22Rv1 (cell line): ENCODE measurements around the gene PLA2G2F.

ENCODE experiments used
- H3K27ac ChIP-seq: fragments of 450-650 bp; 2 replicates; pipeline ENCODE4 v1.5.1; 2017
- CTCF ChIP-seq: fragments of 450-650 bp; IDR thresholded peaks from 2 replicates; pipeline ENCODE4 v1.5.1; 2017; ENCODE audit warnings: mild to moderate bottlenecking
- ZFX ChIP-seq: fragments of 450-650 bp; IDR thresholded peaks from 2 replicates; pipeline ENCODE4 v1.6.1; 2017; ENCODE audit warnings: antibody characterized with exemption, borderline replicate concordance

PLA2G2F gene

DNA sequence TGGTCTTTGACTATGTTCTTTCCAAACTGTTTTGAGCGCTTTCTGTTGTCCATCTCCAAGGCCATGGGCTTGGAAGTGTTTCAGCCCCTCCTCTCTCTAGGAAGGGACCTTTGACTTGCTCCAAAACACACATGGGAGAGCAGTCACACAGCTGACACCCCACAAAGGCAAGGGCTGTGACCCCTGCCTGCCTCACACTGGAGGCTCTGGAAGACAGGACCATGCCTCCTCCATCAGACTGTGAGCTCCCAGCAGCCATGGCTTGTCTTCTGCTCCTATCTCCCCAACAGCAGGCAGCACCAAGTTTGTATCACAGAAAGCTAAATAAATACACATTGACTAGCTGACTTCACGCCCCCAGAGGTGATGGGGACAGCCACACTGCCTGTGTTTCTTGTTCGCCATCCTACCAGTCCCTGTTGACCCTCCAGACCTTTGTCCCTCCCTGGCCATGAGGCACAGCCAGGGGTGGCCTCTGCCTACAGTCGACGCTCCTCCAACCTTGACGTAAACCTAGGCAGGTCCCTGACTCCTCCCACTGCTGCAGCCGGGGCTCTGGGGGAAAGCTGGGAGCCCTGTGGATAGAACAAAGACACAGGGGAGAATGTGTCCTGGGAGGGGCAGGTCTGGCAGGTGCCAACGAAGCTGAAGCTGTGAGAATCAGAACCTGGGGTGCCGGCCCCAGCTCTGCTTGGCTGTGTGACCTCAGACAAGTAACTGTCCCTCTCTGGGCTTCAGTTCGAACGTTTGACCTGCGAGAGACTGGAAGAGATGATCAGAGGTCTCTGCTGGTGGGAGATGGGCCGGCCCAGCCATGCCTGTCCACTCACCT, 4.8 kb downstream of the PLA2G2F start:
- no peak overlapping the region for H3K27ac ChIP-seq
- no peak for TF ChIP-seq ZFX
- no peak for TF ChIP-seq CTCF

DNA sequence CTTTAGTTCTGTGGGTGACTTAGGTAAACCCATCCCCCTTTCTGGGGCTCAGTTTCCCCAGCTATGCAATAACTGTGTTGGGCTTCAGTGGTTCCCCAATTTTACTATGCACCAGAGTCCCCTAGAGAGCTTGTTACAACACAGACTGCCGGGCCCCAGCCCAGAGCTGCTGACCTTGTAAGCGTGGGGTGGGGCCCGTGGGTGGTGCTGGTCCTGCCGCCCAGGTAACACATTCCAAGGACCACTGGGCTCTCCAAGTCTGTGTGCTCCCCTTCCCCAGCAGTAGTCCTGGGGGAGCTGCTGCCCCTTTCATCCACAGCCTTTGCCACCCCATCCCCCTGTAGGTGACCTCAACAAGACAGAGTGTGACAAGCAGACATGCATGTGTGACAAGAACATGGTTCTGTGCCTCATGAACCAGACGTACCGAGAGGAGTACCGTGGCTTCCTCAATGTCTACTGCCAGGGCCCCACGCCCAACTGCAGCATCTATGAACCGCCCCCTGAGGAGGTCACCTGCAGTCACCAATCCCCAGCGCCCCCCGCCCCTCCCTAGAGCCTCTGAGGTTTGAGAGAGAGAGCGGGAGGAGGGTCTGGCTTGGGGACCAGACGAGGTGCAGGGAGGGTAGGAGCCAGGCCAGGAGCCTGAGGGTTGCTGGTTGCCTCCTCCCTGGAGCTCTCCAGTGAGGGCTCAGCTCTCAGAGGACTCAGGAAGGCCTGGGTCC, 8.9 kb downstream of the PLA2G2F start:
- TF ChIP-seq ZFX, result no peak
- no peak for TF ChIP-seq CTCF
- no peak overlapping the region for H3K27ac ChIP-seq

- no peak overlapping the region for H3K27ac ChIP-seq
- TF ChIP-seq CTCF (no peak), ZFX (no peak)
Measured at GRCh38 chr1:20148571-20149500, 9.7 kb downstream of the PLA2G2F start.

DNA sequence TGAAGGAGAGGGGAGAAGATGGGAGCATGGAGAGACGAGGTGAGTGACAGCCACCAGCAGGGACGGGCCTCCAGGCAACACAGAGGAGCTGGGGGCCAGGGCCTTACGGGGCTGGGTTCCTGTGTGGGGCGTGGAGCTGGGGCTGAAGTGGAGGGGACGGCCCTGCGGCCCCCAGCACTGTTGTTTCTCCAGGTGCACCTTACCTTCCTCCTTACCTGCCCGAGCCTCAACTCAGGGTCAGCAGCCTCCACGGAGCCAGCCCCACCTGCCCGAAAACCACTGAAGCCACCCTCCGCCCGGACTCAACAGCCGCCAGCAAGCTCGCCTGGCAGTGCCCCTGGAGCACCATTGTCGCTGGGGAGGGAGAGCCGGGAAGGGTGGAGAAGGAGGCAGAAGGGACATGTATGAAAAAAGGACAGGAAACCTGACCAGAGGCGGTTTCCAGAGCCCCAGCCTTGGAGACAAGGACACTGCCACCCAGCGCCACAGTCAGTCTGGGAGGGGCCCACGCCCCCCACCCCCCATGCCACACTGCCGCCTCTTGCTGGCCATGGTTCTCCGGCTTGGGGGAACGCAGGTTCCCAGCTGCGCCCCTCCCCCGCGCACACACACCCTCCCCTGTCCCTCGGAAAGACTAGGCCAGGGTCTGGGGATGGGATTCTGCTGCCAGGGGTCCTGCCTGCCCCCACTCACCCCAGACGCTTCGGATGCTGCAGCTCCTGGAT, 10.6 kb downstream of the PLA2G2F start:
- TF ChIP-seq CTCF (no peak), ZFX (no peak)
- no peak overlapping the region for H3K27ac ChIP-seq

DNA sequence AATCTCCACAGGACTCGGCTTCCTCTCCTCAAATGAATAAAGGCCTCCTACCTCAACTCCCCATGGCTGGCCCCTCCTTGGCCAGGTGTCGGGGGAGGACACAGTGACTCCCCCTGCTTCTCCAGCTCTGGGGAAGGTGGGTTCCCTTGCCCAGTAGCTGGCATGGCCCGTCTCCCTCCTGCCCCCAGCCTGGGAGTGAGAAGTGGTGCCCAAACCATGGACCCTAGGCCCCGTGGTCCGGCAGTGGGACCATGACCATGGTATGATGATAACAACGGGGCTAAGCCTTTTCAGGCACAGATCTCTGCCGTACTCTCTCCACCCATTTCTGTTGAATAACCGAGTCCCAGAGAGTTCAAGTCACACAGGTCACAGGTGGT, 11.2 kb downstream of the PLA2G2F start:
- TF ChIP-seq CTCF (no peak), ZFX (no peak)
- H3K27ac ChIP-seq, result no peak overlapping the region

DNA sequence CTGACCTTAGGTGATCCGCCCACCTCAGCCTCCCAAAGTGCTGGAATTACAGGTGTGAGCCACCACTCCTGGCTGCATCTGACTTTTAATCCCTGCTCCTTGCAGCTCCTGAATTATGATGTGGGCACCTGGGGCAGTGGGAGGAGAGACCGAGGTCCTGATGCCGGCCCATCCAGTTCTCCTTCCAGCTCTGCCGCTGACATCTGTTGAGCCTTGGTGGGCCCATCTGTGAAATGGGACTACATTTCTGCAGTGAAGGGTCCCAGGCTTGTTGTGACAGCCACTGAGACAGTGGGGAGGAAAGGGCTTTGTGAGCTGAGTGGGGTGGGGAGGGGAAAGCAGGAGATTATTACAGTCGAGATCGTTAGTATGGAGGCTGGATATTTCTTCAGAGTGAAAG, 11.8 kb downstream of the PLA2G2F start:
- no peak overlapping the region for H3K27ac ChIP-seq
- TF ChIP-seq ZFX, result no peak
- TF ChIP-seq CTCF, result no peak
